Panc1 (cell line): ENCODE results near the gene FHAD1. TPM values are rescaled to one million over a fixed set of nuclear protein-coding genes. Genes with fewer than 3 reads are reported as not detected.

ENCODE experiments used
- ATAC-seq: fragments of 200-7000 bp; cut with Tn5 transposase; 2 replicates; pipeline ENCODE4 v1.9.1; 2020; ENCODE audit warnings: mild to moderate bottlenecking, moderate library complexity
- BruUV-seq: library from RNA; stranded (reverse); fragments of 400-500 nt; replicated peaks from 2 replicates; lab custom pipeline; 2021; lab: Mats Ljungman, UMichigan
- CTCF ChIA-PET: fragments of 300-600 bp; sonication (Branson Sonifier 250); formaldehyde crosslinking; loops from one replicate; lab custom pipeline; 2022; ENCODE audit warnings: antibody characterized with exemption; lab: Charles Lee
- POLR2A ChIA-PET: fragments of 300-600 bp; sonication (Branson Sonifier 250); formaldehyde crosslinking; loops from one replicate; lab custom pipeline; 2022; ENCODE audit warnings: antibody characterized with exemption; lab: Charles Lee
- DNase-seq: peaks from one replicate; pipeline ENCODE4 v3.0.0-alpha.2; 2010; ENCODE audit warnings: low read depth, low spot score
- H3K27ac ChIP-seq: 2 replicates; pipeline ENCODE4 v1.5.1; 2011; ENCODE audit warnings: mild to moderate bottlenecking, low read length, inconsistent platforms
- H3K27me3 ChIP-seq: fragments of 200-500 bp; sonication (Bioruptor generic); 2 replicates; pipeline ENCODE4 v1.6.0; 2014; ENCODE audit warnings: low read length, inconsistent platforms; ENCODE audit not compliant: control insufficient read depth, insufficient read depth
- H3K36me3 ChIP-seq: fragments of 200-500 bp; sonication (Bioruptor generic); 2 replicates; pipeline ENCODE4 v1.5.1; 2014; ENCODE audit warnings: inconsistent platforms, mild to moderate bottlenecking, low read length, moderate library complexity; ENCODE audit not compliant: control insufficient read depth, insufficient read depth
- H3K4me1 ChIP-seq: 2 replicates; pipeline ENCODE4 v1.5.1; 2011; ENCODE audit warnings: inconsistent platforms, mild to moderate bottlenecking, low read length, moderate library complexity; ENCODE audit not compliant: control insufficient read depth, insufficient read depth
- H3K4me3 ChIP-seq, 2 experiments: 2 replicates each; pipeline ENCODE4 v1.5.1; 2011 to 2012; ENCODE audit warnings: low read depth in 2 of 2, low read length in 2 of 2, mild to moderate bottlenecking in 2 of 2, inconsistent platforms in 1 of 2, moderate library complexity in 1 of 2
- H3K9me3 ChIP-seq: fragments of 200-500 bp; sonication (Bioruptor generic); 2 replicates; pipeline ENCODE4 v1.5.1; 2014; ENCODE audit warnings: low read depth, mild to moderate bottlenecking, inconsistent platforms, low read length, moderate library complexity; ENCODE audit not compliant: control insufficient read depth, insufficient read depth
- CTCF ChIP-seq: fragments of 450-650 bp; IDR thresholded peaks from 2 replicates; pipeline ENCODE4 v1.5.1; 2017; ENCODE audit warnings: mild to moderate bottlenecking
- POLR2AphosphoS5 ChIP-seq: IDR thresholded peaks from 2 replicates; pipeline ENCODE4 v1.6.1; 2012; ENCODE audit warnings: mild to moderate bottlenecking, low read depth, low read length, moderate library complexity
- REST ChIP-seq, 2 experiments: IDR thresholded peaks; 2 replicates each; pipeline ENCODE4 v1.6.1; 2011 to 2012; ENCODE audit warnings: low read depth in 2 of 2, control low read depth in 1 of 2, low read length in 1 of 2, mild to moderate bottlenecking in 1 of 2, moderate library complexity in 1 of 2; ENCODE audit not compliant: insufficient read depth in 1 of 2
- SIN3A ChIP-seq: IDR thresholded peaks from 2 replicates; pipeline ENCODE4 v1.6.1; 2012; ENCODE audit warnings: low read depth, mild to moderate bottlenecking, low read length, moderate library complexity, borderline replicate concordance; ENCODE audit not compliant: insufficient read depth
- TCF7L2 ChIP-seq: IDR thresholded peaks from 2 replicates; pipeline ENCODE4 v1.6.1; 2011; ENCODE audit warnings: mild to moderate bottlenecking, low read depth, low read length, inconsistent platforms
- in situ Hi-C: cut with HindIII; loops from 2 replicates; pipeline ENCODE4 v1.10.0; 2016; ENCODE audit warnings: low sequenced_read_pairs, low pct_unique_long_range_greater_than_20kb
- intact Hi-C: fragments of 100-400 bp; cut with micrococcal nuclease; formaldehyde crosslinking; loops from one replicate; pipeline ENCODE4 v1.10.0; 2022; ENCODE audit not compliant: unreplicated experiment
- total RNA-seq: library from RNA; stranded (reverse); gene quantifications from one replicate; pipeline ENCODE4 v1.2.1, GENCODE V29; 2021; ENCODE audit not compliant: unreplicated experiment

Gene FHAD1
- total RNA-seq, 1 experiment from 2014 or later: 0.23 TPM

- H3K27me3 ChIP-seq: no peaks in the 10 kb centered on the region
- POLR2A ChIA-PET: interaction anchor here (0.6 kb wide), 1 partner anchor 58 kb away, joined by 4 read pairs; no protein-coding TSS in a partner anchor
- H3K9me3 ChIP-seq: peaks cover 6% of the 10 kb centered on the region; the same call in 1 of the 2 replicates
- H3K4me1 ChIP-seq: no peaks in the 10 kb centered on the region
- intact Hi-C loops: no loop called here
- no peak overlapping the region for H3K27ac ChIP-seq
- no peak for ATAC-seq
- BruUV-seq: no TSS peak
- in situ Hi-C loops: no loop called here
- DNase-seq: no peak
- CTCF ChIA-PET: interaction anchor here (0.6 kb wide), 1 partner anchor 186 kb away, joined by 3 read pairs; no protein-coding TSS in a partner anchor
- H3K36me3 ChIP-seq: no peaks in the 10 kb centered on the region
- TF ChIP-seq POLR2AphosphoS5 (no peak), TCF7L2 (no peak), CTCF (no peak), SIN3A (no peak), REST (IDR thresholded peaks at IDR 0.05; ENCODE audit: insufficient read depth in 1 of 2, low read depth in 2 of 2, low read length in 1 of 2) (no peak)
- no peak overlapping the region for H3K4me3 ChIP-seq
Measured at GRCh38 chr1:15315815-15316214, 68.8 kb downstream of the FHAD1 start.

GRCh38 chr1:15316510-15316909, 69.5 kb downstream of the FHAD1 start:
- Histone ChIP-seq H3K36me3 (no peaks in the 10 kb centered on the region), H3K4me3 (no peak overlapping the region), H3K4me1 (no peaks in the 10 kb centered on the region), H3K27ac (no peak overlapping the region), H3K9me3 (peaks cover 6% of the 10 kb centered on the region; the same call in 1 of the 2 replicates), H3K27me3 (no peaks in the 10 kb centered on the region)
- in situ Hi-C loops: no loop called here
- TF ChIP-seq SIN3A: no peak
- no peak for TF ChIP-seq CTCF
- no TSS peak for BruUV-seq
- ATAC-seq (no peak), DNase-seq (no peak)
- ChIA-PET POLR2A (interaction anchor here (0.6 kb wide), 2 partner anchors 57 to 150 kb away, joined by 3 to 4 read pairs; no protein-coding TSS in a partner anchor), CTCF (no interaction called here)
- intact Hi-C loops: no loop called here
